NCI-H1092 (cell line): ENCODE measurements around the gene TAF3.
"Not testable (repeated sequence)": the region's sequence is repeated elsewhere in the genome, so short reads cannot be mapped to it uniquely, and the experiment has no call there.

Source experiments
- DNase-seq: peaks from one replicate; lab custom pipeline; 2025; lab: John Stamatoyannopoulos, UW

Gene TAF3

GRCh38 chr10:7811000-7811399 lies 7.3 kb upstream of the TAF3 start:
- no peak for DNase-seq

- not testable (repeated sequence) for DNase-seq
Observed at GRCh38 chr10:7811743-7812142, 6.6 kb upstream of the TAF3 start.

GRCh38 chr10:7813481-7813880 lies 4.8 kb upstream of the TAF3 start:
- DNase-seq = no peak

GRCh38 chr10:7817576-7817975 lies 729 bp upstream of the TAF3 start:
- no peak for DNase-seq

- no peak for DNase-seq
Observed at GRCh38 chr10:7817984-7818294, 366 bp upstream of the TAF3 start.

- no peak for DNase-seq
Observed at GRCh38 chr10:7819121-7819460, 786 bp downstream of the TAF3 start.

- no peak for DNase-seq
Observed at GRCh38 chr10:7824251-7824650, 5.9 kb downstream of the TAF3 start.

GRCh38 chr10:7826971-7827370 lies 8.7 kb downstream of the TAF3 start:
- no peak for DNase-seq

- no peak for DNase-seq
Observed at GRCh38 chr10:7829289-7829834, 11.1 kb downstream of the TAF3 start.

- no peak for DNase-seq
Observed at GRCh38 chr10:7832060-7832459, 13.8 kb downstream of the TAF3 start.

GRCh38 chr10:7833210-7833609 lies 14.9 kb downstream of the TAF3 start:
- DNase-seq = no peak

GRCh38 chr10:7834262-7834661 lies 16.0 kb downstream of the TAF3 start:
- DNase-seq = no peak

GRCh38 chr10:7836571-7836970 lies 18.3 kb downstream of the TAF3 start:
- DNase-seq = no peak

GRCh38 chr10:7846591-7846990 lies 28.3 kb downstream of the TAF3 start:
- DNase-seq = no peak

- DNase-seq = no peak
Observed at GRCh38 chr10:7853226-7853842, 35.0 kb downstream of the TAF3 start.

- DNase-seq = no peak
Observed at GRCh38 chr10:7853890-7854289, 35.6 kb downstream of the TAF3 start.

- DNase-seq = no peak
Observed at GRCh38 chr10:7855205-7855604, 36.9 kb downstream of the TAF3 start.

- no peak for DNase-seq
Observed at GRCh38 chr10:7856678-7857077, 38.4 kb downstream of the TAF3 start.

- DNase-seq = no peak
Observed at GRCh38 chr10:7857262-7857661, 39.0 kb downstream of the TAF3 start.

- no peak for DNase-seq
Observed at GRCh38 chr10:7861509-7862120, 43.3 kb downstream of the TAF3 start.

GRCh38 chr10:7862121-7862514 lies 43.8 kb downstream of the TAF3 start:
- no peak for DNase-seq

- no peak for DNase-seq
Observed at GRCh38 chr10:7866176-7866575, 47.9 kb downstream of the TAF3 start.

GRCh38 chr10:7872041-7872442 lies 53.7 kb downstream of the TAF3 start:
- no peak for DNase-seq

GRCh38 chr10:7874864-7875263 lies 56.6 kb downstream of the TAF3 start:
- DNase-seq = no peak
